Ecto neural progenitor cell (in vitro differentiated cells): ENCODE measurements around the gene SMCO4.

ENCODE experiments used
- DNase-seq: peaks from one replicate; pipeline ENCODE4 v3.0.0-alpha.2; 2018; ENCODE audit warnings: low spot score

SMCO4 gene

DNA sequence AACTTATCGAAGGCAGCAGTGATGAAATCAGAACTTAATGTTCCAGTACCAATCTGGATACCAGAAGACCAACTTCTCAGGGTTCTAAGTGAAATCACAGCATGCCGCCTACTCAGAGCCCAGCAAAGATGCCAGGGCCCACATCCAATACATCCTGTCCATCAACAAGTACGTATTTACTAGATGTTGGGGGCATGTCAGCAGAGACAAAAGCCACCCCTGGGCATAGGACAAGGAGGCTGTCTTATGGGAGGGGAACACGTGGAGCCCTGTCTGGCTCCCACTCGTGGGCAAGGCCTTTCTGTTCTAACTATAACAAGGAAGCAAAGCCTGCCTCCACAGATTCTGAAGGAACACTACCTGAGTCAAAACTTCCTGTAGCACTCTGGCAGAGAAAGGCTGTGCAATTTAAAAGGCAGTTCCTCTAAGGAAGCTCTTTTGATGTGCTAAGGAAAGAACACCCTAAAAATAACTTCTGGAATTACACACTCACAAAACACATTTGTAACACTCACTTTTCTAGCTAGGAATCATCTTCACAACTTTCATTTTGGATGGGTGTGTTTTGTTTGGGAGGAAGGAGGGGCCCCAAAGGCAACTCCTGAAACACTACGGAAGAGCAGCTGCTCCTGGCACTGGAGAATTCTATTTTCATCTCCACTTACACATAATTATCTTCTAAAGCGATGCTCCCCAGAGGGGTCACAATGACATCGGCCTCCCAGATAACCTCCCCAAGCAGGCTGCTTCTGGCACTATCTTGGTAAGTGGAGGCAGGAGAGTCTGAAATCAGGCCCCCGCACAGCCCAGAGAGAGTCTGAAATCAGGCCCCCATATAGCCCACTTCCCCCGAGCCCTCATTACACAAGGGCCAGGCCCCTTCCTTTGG, 14.2 kb downstream of the SMCO4 start:
- DNase-seq, result no peak

DNA sequence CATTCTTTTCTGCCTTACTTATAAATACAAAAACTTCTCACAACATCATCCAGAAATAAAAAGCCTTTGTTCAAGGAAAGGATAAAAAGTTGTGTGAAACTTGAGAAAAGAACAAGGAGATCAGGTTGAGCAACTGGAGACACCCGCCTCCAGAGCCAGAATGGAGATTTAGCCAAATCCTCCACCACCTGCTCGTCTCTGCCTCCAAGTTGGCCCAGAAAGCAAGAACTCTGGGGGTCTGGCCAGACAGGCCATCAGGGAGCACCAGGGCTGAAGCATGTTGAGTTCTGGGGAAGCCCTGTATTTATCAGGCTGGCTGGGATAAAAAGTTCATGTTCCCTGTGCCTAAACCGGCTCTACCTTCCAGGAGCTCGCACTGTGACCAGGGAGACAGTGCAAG, 14.9 kb downstream of the SMCO4 start:
- DNase-seq, result no peak

DNA sequence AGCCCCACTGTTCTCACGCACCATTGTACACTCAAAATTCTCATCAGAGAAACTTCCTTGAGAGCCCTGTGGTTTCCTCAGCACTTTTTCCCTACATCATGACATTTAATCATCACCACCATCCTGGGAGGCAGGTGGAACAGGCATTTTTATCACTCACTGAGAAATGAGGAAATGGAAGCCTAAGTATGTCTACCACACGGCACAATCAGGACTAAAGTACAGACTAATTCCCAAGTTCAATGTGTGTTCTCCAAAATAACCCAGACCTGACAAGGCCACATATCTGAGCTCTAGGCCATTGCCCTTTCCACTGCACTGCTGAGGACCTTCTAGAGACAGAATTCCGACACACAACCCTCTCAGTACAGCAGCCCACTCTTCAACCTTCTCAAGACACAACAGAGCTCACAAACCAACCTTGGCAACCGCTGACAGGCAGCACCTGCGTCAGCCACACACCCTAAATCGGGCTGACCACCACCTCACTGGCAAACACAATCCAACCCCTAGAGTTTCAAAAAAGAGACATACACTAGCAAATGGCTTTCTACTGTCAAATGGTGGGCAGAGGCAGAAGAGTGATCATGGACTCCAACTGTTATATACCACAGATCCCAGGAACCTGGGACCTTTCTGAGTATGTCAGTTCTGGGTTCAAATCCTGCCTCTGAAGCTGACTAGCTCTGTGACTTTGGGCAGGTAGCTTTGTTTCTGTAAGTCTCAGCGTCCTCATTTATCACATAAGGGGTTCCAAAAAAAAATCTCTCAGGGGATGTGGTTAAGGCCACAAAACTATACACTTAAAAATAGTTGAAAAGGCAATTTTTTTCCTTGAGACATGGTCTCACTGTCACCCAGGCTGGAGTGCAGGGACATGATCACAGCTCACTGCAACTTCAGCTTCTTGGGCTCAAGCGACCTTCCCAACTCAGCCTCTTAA, 16.3 kb downstream of the SMCO4 start:
- no peak for DNase-seq

- DNase-seq, result no peak
Measured at GRCh38 chr11:93526346-93526633, 16.9 kb downstream of the SMCO4 start.

DNA sequence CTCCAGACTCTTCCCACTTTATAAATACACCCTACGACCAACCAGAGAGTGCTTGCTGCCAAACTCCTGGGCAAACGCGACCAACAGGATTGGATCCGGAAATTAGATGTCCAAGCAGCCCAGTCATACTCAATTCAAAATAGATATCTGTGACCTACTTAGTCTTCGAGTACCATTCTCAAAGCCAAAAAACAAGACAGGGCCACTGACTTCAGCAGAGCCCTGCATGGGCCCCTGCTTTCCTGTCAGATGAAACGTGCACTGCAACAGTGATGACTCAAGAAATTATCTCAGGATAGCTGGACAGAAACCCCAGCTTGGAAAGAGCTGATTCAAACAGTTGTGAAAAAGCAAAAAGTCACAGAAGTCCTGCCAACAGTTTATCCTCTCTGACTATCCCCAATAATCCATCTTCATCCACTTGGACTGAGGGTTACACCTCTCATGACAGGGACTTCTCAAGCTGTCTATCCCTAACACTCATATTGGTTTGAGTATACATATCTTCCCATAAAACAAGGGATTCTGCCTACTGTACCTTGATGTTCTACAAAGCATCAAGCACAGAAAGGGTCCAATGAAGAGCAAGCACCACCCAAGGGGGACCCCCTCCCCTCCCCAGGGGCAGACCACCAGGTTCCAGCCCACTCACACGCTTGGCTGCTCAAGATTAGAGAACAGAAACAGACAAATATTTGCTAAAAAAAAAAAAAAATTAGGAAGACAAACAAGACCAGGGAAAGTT, 17.4 kb downstream of the SMCO4 start:
- no peak for DNase-seq

DNA sequence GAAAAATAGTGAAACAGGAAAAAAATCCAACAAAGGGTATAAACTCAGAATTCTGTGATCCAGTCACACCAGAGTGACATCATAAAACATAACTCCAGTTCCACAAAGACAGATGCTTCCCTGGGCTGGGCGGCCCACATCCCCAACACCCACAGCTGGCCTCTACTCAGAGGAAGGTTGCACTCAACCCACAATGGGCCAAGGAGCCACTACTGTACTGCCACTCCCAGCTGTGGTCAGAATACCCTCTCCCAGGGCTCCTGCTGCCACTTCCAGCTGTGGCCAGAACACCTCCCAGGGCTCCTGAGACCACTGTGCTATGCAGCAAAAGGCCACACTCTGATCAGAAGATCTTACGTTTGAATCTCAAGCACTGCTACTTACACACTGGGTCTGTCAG, 18.3 kb downstream of the SMCO4 start:
- no peak for DNase-seq

GRCh38 chr11:93524173-93524536, 19.0 kb downstream of the SMCO4 start:
- no peak for DNase-seq

DNA sequence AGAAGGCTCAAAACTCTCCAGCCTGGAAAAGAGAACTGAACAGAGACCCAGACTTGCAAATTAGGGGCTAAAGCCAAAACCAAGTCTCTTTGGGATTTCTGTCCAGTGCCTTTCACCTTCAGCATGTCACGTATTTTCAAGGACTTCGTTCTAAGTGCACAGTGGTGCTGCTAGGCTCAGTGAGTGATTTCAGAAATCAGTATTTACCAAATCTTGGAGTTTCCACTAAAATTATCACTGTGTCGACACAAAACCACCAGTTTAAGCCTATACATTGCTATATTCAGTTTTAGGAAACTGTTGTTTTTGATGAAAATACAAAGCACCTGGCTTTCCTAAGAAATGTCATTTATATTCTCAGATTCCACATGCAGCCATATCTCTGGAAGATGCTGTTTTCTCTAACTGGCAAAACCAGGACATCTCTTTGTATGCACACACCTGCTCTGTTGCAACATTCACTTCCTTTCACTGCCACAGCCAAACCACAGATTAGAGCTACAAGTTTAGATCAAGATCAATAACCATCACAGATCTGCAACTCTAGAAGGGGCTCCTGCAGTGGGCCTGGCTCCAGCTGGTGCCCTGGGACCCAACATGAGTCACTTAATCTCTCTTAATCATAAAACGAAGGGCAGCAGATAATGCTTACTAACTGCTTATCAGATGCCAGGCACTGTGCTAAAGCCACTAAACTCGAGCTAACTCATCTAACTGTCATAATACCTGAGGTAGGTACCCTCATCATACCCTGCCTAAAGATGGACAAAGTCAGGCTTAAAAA, 22.3 kb downstream of the SMCO4 start:
- DNase-seq, result no peak

DNA sequence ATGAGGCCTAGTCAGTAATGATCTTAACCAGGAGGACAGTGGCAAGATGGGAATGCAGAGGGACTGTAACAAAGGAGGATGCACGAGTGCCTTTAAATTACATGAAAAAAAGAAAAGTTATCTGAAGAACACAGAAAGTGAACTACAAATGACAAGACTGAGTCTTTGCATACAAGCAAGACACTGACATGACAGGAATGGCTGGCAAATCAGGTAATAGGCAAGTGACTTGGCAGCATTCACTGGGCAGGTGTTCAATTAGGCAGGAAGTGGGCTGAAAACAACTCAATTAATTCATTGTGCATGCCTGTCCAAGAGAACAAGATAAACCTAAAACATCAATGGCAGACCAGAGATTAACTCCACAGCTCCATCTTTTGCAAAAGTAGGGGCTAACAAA, 24.0 kb downstream of the SMCO4 start:
- DNase-seq, result no peak

DNA sequence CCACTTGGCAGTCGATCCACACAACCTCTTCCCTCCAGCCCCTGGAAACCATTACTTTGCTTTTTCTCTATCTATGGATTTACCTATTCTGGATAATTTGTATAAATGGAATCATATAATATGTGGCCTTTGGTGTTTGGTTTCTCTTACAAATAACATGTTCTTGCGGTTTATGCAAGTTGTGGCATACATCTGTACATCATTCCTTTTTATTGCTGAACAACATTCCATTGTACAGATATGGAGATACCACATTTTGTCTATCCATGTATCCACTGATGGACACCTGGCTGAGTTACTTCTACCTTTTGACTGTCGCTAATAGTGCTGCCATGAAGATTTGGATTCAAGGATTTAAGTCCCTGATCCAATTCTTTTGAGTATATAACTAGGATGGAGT, 25.1 kb downstream of the SMCO4 start:
- DNase-seq, result no peak

DNA sequence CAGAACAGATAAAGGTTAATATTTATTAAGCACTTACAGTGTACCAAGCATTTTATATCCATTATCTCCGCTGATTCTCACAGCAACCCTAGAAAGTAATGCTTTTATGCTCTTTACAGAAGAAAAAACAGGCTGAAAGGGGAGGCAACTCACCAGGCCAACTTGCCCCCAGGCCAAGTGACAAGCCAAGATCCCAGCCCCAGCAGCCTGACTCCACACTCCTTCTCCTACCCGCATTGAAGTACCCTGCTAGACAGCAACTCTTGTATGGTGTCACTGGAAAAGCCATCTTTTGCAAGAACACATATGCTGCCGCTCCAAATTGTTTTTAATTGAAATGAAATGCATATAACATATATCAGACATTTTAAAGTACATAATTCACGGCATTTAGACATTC, 25.6 kb downstream of the SMCO4 start:
- DNase-seq, result no peak

- DNase-seq, result no peak
Measured at GRCh38 chr11:93517041-93517440, 26.1 kb downstream of the SMCO4 start.

DNA sequence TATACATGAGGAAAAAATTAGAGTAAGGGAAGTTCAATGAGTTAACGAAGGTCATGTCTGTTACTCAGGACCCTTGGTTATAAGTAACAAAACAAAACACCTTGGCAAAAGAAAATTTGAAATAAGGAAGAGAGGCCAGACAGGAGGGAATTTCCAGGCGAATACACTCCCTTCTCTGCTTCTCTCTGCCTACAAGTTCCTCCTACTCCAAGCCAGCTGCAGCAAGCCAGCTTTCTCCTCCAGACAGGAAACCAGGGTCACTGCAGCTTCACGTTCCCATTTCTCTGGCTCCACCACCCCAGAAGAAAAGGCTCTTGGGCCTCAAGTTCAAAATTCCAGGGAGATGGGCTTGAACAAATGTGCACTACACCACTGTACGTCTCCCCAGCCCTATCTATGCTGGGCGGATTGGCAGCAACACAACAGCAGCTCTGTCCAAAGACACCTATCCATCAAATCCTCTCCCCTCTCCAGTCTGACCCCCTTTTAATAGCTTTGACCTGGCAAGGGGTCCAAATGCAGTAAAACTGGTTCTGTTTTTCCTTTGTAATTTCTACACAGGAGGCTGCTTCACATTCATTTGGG, 27.7 kb downstream of the SMCO4 start:
- DNase-seq, result no peak

GRCh38 chr11:93514712-93515111, 28.5 kb downstream of the SMCO4 start:
- no peak for DNase-seq

DNA sequence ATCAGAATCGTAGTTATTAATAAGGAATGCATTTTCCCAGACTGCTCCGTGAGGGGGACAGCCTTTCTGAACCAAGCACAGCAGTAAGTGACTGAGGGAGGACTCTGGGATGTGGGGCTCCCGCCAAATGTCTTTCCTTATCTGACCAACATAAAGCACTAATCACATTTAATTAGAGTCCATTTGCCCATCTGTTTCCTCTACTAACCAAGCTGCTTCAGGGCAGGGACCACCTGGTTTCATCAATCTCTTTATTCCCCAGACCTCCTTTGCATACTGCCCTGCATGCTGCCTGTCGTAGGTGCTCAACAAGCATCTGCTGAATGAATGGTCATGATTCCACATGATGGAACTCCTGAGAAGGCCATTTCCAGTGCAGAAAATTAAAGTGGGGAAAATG, 29.4 kb downstream of the SMCO4 start:
- DNase-seq, result no peak

DNA sequence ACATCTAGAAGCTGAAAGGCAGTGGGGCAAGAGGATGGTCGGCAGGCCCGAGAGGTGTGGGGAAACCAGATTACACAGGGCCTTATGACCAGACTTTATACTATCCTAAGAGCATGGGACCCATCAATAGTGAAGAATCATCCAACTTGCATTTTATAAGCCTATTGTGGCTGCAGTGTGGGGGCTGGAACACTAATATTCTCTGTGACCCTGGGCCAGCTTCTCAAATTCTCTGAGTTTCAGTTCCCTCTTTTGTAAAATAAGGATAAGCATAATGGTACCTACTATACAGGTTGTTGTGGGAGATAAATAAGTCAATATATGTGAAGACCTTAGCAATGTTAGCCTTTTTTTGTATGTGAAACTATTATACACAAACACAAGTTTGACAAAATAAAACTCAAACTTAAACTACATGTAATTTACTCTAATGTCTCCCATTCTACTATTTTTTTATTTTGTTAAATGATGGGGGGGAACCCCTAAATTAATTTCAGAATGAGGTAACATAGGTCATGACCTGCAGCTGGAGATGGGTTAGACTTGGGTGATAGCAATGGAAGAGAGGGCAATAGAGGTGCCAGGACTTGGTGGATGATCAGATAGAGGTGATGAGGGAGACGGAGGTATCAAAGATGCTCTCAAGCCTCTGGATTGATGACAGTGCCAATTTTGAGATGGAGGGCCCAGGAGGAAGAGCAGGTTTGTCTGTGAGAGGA, 30.1 kb downstream of the SMCO4 start:
- DNase-seq, result no peak

GRCh38 chr11:93512073-93512475, 31.1 kb downstream of the SMCO4 start:
- DNase-seq, result no peak

DNA sequence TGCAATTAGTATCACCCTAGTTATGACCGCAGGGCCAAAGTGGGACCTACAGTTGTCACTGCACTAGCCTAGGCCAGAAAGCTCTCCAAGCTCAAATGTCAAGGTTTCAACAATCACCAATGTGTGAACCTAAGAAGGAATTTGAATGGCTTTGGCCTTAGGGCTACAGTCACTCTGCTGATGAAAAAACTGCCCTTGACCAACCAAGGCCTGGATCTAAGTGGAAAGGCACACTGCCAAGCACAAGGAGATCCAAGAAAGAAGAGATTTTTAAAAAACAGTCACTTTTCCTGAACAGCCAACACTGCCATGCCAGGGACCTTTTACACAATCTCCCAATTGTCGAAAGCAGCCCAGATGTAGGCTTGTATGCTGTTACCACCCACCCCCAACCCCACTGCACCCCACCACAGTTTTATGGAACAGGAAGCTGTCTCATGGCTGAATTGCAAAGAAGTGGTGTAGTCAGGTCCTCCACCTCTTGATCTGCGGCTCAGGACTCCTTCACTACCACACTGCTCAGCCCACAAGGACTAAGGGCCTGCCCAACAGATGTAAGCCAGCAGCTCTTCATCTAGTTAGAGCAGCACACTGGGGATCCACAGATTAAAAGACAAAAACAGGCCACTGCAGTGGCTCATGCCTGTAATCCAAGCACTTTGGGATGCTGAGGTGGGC, 32.9 kb downstream of the SMCO4 start:
- DNase-seq, result no peak

- no peak for DNase-seq
Measured at GRCh38 chr11:93507517-93507916, 35.7 kb downstream of the SMCO4 start.

GRCh38 chr11:93505703-93506102, 37.5 kb downstream of the SMCO4 start:
- no peak for DNase-seq
